HL-60 (cell line): Measurements from ENCODE around the gene RAPGEF4.
A peak's percentile ranks its signal among the peaks of the same experiment; 100 is the strongest.

ENCODE experiments used
- DNase-seq, 2 experiments: peaks; one replicate each; pipeline ENCODE4 v3.0.0-alpha.2; 2010 to 2020; ENCODE audit warnings: low read depth in 1 of 2, low spot score in 1 of 2
- H3K27ac ChIP-seq: fragments of 250-450 bp; sonication (Bioruptor Pico); replicated peaks from 2 replicates; pipeline ENCODE4 v1.5.1; 2020; ENCODE audit warnings: mild to moderate bottlenecking, moderate library complexity
- H3K27me3 ChIP-seq: fragments of 250-450 bp; sonication (Bioruptor Pico); 2 replicates; pipeline ENCODE4 v1.5.1; 2021; ENCODE audit warnings: mild to moderate bottlenecking, moderate library complexity; ENCODE audit not compliant: insufficient read depth, poor library complexity, severe bottlenecking
- H3K4me3 ChIP-seq: replicated peaks from 2 replicates; pipeline ENCODE4 v1.5.1; 2011; ENCODE audit warnings: mild to moderate bottlenecking, control low read depth, low read length; ENCODE audit not compliant: insufficient read depth
- CTCF ChIP-seq: IDR thresholded peaks from one replicate; pipeline ENCODE4 v1.5.1; 2011; ENCODE audit warnings: low read length, control low read depth, inconsistent platforms; ENCODE audit not compliant: insufficient read depth
- GABPA ChIP-seq: IDR thresholded peaks from 2 replicates; pipeline ENCODE4 v1.6.1; 2012; ENCODE audit warnings: low read depth
- POLR2AphosphoS5 ChIP-seq: IDR thresholded peaks from 2 replicates; pipeline ENCODE4 v1.6.1; 2012; ENCODE audit warnings: low read depth
- REST ChIP-seq: IDR thresholded peaks from 2 replicates; pipeline ENCODE4 v1.6.1; 2012; ENCODE audit warnings: low read depth; ENCODE audit not compliant: insufficient replicate concordance
- SPI1 ChIP-seq: IDR thresholded peaks from 2 replicates; pipeline ENCODE4 v1.6.1; 2012; ENCODE audit warnings: low read depth, mild to moderate bottlenecking, borderline replicate concordance

RAPGEF4 gene

GRCh38 chr2:172697296-172697695 lies 38.3 kb upstream of the RAPGEF4 start:
- no peak for DNase-seq
- no peak overlapping the region for H3K27ac ChIP-seq
- no peak for TF ChIP-seq REST

GRCh38 chr2:172698041-172698863 lies 37.4 kb upstream of the RAPGEF4 start:
- TF ChIP-seq SPI1 = no peak
- TF ChIP-seq REST = no peak
- no peak for TF ChIP-seq CTCF
- no peak for TF ChIP-seq POLR2AphosphoS5
- no peak for TF ChIP-seq GABPA
- H3K27ac ChIP-seq = no peak overlapping the region
- H3K27me3 ChIP-seq = no peaks in the 10 kb centered on the region
- no peak overlapping the region for H3K4me3 ChIP-seq
- DNase-seq = peak; percentile 20 to 40

More at GRCh38 chr2:172697296-172697695, 38.3 kb upstream of the RAPGEF4 start:
- Histone ChIP-seq H3K4me3 (no peak overlapping the region), H3K27me3 (no peaks in the 10 kb centered on the region)

- H3K27ac ChIP-seq = no peak overlapping the region
- H3K4me3 ChIP-seq = no peak overlapping the region
- TF ChIP-seq SPI1 (no peak), REST (no peak), POLR2AphosphoS5 (no peak), CTCF (no peak), GABPA (no peak)
- no peaks in the 10 kb centered on the region for H3K27me3 ChIP-seq
- no peak for DNase-seq
These were observed 34.4 kb upstream of the RAPGEF4 start for GRCh38 chr2:172701250-172701649.
